Endothelial cell of hepatic sinusoid (primary cell): ENCODE results near the gene MFSD12.
"Not testable (repeated sequence)": the region's sequence is repeated elsewhere in the genome, so short reads cannot be mapped to it uniquely, and the experiment has no call there.

Experiments used
- in situ Hi-C: cut with HindIII; loops from 2 replicates; pipeline ENCODE4 v1.10.0; 2017; ENCODE audit warnings: low sequenced_read_pairs

The MFSD12 gene

GRCh38 chr19:3538965-3539755 is 18.2 kb downstream of the MFSD12 start, which contains the start of gene TEKTIP1:
Gene TEKTIP1, plus strand, starts transcription at chr19:3539174. Its CDS starts 4 bp downstream, at chr19:3539178.
- in situ Hi-C loops, result loop anchor here (5.0 kb wide), 2 partner anchors 38 to 88 kb away; partner anchors contain the start of gene CACTIN

DNA sequence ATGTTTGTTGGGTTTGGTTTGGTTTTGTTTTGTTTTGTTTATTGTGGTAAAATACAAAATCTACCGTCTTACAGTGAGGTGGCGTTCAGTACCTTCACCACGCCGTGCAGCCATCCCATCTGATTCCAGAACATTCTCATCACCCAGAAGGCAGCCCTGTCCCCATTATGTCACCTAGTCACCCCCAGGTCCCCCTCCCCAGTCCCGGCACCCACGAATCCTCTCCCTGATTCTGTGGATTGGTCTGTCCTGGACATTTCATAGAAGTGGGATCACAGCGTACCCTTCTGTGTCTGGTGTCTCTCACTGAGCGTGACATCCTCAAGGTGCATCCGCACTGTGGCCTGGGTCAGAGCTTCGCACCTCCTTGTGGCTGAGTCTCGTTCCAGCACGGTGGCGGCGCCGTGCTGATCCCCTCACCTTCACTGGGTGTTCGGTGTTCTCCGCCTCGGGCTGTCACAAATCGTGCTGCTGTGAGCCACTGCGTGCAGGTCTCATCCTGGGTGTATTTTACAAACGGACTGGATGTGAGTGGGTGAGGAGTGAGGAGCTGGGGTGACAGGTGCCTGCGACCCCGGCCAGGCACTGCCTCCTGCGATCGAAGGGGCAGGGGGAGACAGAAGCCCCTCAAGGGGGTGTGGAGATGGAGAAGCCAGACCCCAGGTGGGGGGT is 19.0 kb downstream of the MFSD12 start:
- in situ Hi-C loops, result loop anchor here (5.0 kb wide), 2 partner anchors 39 to 89 kb away; partner anchors contain the start of gene CACTIN

GRCh38 chr19:3537438-3538240 is 19.7 kb downstream of the MFSD12 start:
- in situ Hi-C loops, result loop anchor here (5.0 kb wide), 2 partner anchors 40 to 90 kb away; partner anchors contain the start of gene CACTIN

DNA sequence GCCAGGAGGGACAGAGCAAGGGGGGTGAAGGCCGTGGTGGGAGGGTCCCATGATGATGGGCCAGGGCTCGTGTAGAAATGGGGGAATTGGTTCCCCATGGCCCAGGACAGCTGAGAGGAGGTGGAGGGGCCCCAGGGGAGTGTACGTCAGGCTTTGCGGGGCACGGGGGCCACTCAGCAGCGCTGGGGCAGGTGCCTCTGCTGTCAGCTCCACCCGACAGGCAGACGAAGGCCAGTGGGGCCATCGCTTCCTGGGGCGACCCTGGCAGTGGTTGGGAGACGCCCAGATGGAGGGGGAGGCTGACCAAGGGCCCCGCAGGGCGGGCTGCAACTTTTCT is 20.3 kb downstream of the MFSD12 start:
- in situ Hi-C loops, result loop anchor here (5.0 kb wide), 2 partner anchors 40 to 90 kb away; partner anchors contain the start of gene CACTIN

GRCh38 chr19:3536429-3537100 is 20.8 kb downstream of the MFSD12 start:
- in situ Hi-C loops, result loop anchor here (5.0 kb wide), 2 partner anchors 41 to 91 kb away; partner anchors contain the start of gene CACTIN

DNA sequence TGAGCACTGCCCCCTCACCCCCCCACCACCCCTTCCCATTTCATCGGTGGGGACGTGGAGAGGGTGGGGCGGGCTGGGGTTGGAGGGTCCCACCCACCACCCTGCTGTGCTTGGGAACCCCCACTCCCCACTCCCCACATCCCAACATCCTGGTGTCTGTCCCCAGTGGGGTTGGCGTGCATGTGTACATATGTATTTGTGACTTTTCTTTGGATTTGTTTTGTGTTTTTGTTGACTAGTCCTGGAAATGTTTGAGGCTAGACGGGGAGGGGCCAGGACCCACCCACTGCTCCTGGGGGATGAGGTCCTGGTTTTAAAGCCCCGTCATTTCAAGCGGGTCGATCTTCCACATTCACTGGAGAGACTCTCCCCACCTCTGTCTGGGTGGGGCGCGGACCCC is 21.4 kb downstream of the MFSD12 start:
- in situ Hi-C loops, result loop anchor here (5.0 kb wide), 2 partner anchors 41 to 91 kb away; partner anchors contain the start of gene CACTIN

GRCh38 chr19:3535563-3535965 is 21.8 kb downstream of the MFSD12 start:
- in situ Hi-C loops, result loop anchor here (5.0 kb wide), 2 partner anchors 42 to 92 kb away; partner anchors contain the start of gene CACTIN

DNA sequence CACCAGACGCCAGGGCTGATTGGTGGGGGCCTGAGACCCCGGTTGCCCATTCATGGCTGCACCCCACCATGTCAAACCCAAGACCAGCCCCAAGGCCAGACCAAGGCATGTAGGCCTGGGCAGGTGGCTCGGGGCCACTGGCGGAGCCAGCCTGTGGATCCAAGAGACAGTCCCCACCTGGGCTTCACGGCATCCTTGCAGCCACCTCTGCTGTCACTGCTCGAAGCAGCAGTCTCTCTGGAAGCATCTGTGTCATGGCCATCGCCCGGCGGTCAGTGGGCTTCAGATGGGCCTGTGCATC is 22.2 kb downstream of the MFSD12 start:
- in situ Hi-C loops, result loop anchor here (5.0 kb wide), 2 partner anchors 42 to 92 kb away; partner anchors contain the start of gene CACTIN

GRCh38 chr19:3534375-3535234 is 22.8 kb downstream of the MFSD12 start:
- in situ Hi-C loops, result loop anchor here (5.0 kb wide), 2 partner anchors 43 to 93 kb away; partner anchors contain the start of gene CACTIN

GRCh38 chr19:3533563-3534216 is 23.7 kb downstream of the MFSD12 start:
- in situ Hi-C loops, result no loop called here

- in situ Hi-C loops, result no loop called here
These were observed 24.4 kb downstream of the MFSD12 start for GRCh38 chr19:3533033-3533432.

DNA sequence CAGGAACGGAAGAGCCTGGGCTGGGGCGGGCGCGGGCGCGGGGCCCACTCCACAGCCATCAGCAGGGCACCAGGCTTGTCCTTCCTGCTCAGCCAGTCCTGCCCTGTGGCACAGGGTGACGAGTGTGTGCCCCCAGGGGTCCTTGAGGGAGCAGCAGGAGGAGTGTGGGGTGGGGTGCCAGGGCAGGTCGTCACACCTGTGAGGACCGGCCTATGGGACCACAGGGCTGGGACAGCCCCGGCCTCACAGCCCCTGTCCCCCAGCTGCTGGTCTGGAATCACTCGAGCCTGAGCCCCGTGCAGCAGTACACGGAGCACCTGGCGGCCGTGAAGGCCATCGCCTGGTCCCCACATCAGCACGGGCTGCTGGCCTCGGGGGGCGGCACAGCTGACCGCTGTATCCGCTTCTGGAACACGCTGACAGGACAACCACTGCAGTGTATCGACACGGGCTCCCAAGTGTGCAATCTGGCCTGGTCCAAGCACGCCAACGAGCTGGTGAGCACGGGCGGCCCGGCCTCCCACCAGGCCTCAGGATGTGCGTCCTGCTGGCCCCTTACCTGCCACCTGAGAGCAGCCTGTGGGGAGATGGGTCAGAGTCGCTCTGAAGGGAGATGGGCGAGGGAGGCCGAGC is 25.1 kb downstream of the MFSD12 start:
- in situ Hi-C loops, result no loop called here

DNA sequence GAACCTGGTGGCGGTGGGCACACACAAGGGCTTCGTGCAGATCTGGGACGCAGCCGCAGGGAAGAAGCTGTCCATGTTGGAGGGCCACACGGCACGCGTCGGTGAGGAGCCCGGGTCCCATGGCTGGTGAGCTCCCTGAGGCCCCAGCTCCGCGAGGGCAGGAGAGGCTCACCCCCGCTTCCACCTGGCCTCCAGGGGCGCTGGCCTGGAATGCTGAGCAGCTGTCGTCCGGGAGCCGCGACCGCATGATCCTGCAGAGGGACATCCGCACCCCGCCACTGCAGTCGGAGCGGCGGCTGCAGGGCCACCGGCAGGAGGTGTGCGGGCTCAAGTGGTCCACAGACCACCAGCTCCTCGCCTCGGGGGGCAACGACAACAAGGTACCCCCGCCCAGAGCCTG is 25.7 kb downstream of the MFSD12 start:
- in situ Hi-C loops, result no loop called here

DNA sequence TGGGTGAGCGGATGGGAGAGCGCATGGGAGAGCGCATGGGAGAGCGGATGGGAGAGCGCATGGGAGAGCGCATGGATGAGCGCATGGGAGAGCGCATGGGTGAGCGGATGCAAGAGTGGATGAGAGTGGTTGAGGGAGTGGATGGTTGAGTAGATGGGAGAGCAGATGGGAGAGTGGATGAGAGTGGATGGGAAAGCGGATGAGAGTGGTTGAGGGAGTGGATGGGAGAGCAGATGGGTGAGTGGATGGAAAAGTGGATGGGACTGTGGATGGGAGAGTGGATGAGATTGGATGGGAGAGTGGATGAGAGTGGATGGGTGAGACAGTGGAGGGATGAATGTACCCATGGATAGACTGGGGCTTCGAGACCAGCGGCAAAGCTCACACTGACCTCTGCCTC is 27.0 kb downstream of the MFSD12 start:
- in situ Hi-C loops, result no loop called here

DNA sequence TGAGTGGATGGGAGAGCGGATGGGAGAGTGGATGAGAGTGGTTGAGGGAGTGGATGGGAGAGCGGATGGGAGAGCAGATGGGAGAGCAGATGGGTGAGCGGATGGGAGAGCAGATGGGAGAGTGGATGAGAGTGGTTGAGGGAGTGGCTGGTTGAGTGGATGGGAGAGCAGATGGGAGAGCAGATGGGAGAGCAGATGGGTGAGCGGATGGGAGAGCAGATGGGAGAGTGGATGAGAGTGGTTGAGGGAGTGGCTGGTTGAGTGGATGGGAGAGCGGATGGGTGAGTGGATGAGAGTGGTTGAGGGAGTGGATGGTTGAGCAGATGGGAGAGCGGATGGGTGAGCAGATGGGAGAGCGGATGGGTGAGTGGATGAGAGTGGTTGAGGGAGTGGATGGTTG is 28.1 kb downstream of the MFSD12 start:
- in situ Hi-C loops, result not testable (repeated sequence)

DNA sequence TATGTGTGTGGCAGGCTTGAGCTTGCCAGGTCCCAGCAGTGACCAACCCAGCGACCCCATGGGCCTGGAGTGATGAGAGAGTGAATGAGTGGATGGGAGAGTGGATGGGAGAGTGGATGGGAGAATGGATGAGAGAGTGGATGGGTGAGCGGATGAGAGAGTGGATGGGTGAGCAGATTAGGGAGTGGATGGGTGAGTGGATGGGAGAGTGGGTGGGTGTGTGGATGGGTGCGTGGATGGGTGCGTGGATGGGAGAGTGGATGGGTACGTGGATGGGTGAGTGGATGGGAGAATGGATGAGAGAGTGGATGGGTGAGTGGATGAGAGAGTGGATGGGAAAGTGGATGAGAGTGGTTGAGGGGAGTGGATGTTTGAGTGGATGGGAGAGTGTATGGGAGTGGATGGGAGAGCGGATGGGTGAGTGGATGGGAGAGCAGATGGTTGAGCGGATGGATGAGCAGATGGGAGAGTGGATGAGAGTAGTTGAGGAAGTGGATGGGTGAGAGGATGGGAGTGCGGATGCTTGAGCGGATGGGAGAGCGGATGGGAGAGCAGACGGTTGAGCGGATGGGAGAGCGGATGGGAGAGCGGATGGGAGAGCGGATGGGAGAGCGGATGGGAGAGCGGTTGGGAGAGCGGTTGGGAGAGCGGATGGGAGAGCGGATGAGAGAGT is 28.7 kb downstream of the MFSD12 start:
- in situ Hi-C loops, result no loop called here

DNA sequence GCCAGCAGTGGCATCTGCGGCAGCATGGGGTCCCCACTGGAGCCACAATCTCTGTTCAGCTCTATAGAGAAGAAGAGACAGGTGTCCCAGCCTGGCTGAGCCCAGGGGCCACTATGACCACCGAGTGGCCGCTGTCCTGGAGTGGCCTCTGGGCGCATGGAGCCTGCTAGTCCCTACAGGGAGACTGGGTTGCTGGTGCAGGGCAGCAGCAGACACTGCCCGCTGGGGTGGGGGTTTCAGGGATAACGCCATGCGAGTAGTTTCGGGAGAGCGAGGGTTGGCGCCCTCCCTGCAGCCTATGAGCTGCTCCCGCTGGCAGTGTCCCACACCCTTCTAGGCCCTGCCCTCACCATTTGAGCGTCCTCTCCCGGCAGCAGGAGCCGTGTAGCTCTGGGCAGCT is 29.3 kb downstream of the MFSD12 start:
- in situ Hi-C loops, result no loop called here
